Kidney glomerular epithelial cell (primary cell): ENCODE data around the gene OR10AG1.
A peak's percentile ranks its signal among the peaks of the same experiment; 100 is the strongest.

Experiments
- DNase-seq: peaks from one replicate; lab custom pipeline; 2025; lab: John Stamatoyannopoulos, UW

Gene OR10AG1

GRCh38 chr11:55969845-55970244 is at the start of gene OR10AG1:
Gene OR10AG1 (minus strand): TSS chr11:55969945. CDS start chr11:55969907, 38 bp downstream.
- DNase-seq, result no peak

DNA sequence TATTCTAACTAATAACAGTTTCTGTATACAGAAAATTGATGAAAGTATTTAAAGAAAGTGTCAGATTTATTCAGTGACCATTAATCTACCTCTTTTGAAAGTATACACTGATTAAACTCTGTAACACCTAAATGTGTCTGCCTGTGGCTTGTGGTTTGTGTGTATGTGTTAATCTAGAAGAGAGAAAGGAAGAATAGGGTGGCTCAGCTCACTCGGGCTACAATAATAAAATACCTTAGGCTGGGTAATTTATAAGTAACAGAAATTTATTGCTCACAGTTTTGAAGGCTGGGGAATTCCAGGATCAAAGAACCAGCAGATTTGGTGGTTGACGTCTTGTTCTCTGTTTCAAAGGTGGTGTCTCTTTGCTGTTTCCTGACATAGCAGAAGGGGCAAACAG is 44.1 kb upstream of the OR10AG1 start:
- no peak for DNase-seq

DNA sequence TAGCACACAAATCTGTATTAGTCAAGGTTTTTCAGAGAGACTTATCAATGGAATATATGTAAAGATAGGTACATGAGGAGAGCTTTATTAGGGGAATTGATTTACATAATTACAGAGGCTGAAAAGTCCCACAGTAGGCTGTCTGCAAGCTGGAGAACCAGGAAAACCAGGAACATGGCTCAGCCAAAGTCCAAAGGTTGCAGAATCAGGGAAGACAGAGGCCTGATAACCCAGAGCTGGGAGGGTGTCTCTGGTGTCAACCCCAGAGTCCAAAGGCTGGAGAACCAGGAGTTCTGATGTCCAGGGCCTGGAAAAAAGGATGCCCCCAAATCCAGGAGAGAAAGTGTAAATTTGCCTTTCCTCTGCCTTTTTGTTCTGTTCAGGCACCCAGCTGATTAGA is 41.0 kb upstream of the OR10AG1 start:
- no peak for DNase-seq

GRCh38 chr11:55994525-55994924 is 24.8 kb upstream of the OR10AG1 start, which contains the start of gene OR5F1:
Gene OR5F1 (minus strand): TSS chr11:55994625. CDS start chr11:55994625, 0 bp downstream.
- DNase-seq, result no peak

DNA sequence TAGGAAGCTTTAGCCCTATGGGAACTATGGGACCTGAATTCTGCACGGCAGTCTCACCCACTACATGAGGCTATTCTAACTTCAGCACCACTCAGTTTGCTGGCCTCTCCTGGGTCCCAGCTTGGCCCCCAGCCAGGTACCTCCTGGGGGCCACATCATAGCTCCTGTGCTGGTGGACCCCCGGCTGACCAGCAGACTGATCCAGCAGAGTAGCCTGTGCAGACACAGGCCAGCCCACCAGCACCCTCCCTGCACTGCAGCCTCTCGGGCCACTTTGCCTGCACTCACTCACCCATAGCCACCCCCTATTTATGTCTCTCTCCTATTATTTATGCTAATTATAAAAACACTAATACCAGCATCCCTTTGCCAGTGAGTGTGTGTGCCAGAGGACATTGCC is 1.2 kb upstream of the OR10AG1 start:
- no peak for DNase-seq

DNA sequence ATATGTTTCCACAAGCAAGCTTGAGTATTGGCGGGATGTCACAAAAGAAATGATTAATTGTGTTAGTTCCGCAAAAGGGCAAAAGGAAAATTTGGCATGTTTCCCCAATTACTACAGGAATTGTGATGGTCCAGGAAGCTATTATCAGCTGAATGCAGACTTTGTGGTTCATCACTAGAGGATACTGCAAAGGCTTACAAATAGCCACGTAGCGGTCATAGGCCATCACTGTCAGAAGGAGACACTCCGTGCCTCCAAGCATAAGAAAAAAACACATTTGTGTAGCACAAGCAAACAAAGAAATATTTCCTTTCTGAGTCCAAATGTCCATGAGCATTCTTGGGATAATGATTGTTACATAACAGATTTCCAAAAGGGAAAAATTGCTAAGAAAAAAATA is 1.8 kb downstream of the OR10AG1 start:
- DNase-seq, result no peak

GRCh38 chr11:55966391-55966790 is 3.4 kb downstream of the OR10AG1 start:
- no peak for DNase-seq

DNA sequence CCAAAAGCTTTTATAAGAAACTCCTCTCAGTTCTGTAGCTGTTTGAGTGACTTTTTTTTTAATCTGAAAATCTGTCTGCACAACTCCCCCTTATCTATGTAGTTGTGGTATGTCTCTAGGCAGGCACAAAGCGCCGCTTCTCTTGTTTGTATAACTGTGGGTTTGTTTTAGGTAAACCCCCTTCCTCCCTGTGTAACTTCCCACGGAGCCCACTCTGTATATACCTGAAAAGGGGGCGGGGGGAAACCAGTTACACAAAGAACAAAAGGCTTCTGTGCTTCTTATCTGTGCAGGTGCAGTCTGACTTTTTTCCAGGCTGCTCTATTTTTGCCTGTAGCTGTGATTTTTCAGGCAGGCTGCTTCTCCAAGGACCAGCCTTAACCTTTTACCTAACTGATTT is 13.2 kb downstream of the OR10AG1 start:
- no peak for DNase-seq

GRCh38 chr11:55949330-55949729 is 20.4 kb downstream of the OR10AG1 start:
- no peak for DNase-seq

DNA sequence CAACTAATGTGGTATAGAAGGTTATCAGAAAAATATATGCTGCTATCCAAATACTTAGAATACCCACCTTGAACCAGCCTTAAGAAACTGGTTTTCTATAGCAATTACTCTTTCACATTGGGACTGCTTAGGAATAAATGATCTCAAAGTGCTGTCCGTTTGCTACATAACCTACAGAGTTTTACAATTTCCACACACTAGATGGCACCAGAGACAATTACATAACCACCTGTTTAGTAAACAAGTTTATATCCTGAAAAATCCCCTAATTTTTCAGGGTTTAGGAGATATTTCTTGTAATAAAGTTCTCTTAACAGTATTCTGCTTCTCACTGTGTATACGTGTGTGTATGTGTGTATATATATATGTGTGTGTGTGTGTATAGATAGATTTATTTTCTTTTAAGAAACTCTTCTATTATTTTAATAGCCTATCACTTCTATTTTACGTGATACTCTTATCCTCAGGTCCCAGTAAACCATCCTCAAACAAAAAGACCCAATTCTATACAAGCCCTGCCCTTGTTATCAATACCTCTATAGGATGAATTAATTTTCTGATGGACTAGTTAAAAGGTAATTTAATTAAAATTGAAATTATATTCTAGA is 26.9 kb downstream of the OR10AG1 start:
- DNase-seq, result peak; percentile 42

DNA sequence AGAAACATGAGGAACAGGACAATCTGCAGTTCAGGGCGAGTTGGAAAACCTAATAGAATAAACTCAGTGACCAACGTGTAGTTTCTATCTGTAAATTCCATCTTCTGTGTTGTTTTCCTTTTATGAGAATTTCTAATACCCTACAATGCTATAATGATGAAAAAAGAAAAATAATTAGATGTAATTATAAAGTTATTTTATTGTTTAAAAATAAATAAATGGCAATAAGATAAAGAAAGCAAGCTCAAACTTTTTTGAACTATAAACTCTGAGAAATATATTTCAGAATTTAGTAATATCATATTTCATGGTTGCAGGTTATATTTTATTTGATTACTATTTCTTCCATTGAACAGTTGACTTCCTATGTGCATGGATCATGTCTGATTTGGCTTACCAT is 33.4 kb downstream of the OR10AG1 start, which contains the start of gene OR5I1:
Gene OR5I1, minus strand, starts transcription at position 101 of the 400 bp plus-strand sequence. Its CDS starts 0 bp downstream, at position 101.
- DNase-seq, result no peak

DNA sequence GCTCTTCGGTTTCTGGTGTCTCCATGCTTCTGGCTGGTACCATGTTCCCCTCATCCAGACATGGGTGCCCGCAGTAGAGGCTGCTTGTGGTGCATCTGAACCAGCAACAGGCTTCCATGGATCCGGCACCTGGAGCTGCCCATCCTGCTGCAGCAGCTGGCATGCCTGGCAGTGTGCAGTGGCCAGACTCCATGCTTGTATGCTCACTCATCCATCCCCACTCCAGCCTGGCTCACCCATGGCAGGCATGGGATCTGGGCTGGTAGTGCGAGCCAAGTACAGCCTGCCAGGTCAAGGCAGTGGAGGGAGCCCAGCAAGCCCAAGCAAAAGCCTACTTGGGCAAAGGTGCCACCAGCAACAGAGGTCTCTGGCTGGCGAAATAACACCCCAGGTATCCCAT is 49.2 kb downstream of the OR10AG1 start:
- DNase-seq, result no peak
